ENCODE results near the gene RCOR1.
"Not testable (repeated sequence)": the region's sequence is repeated elsewhere in the genome, so short reads cannot be mapped to it uniquely, and the experiment has no call there.

Gene RCOR1

DNA sequence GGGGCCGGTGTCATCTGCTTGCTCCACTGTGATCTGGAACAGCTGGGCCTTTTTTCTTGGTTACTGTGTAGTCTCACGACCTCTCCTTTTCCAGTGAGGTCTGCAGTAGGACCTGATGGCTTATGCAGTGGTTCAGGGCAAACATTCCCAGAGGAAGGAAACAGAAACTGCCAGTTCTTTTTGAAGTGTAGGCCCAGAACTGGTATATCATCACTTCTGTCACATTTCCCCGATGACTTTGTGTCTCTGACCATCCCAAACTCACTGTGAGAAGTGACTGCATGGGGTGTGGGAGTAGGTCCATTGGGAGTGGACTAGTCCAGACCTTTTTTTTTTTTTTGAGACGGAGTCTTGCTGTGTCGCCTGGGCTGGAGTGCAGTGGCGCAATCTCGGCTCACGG is 38.4 kb downstream of the RCOR1 start:
- no peak for DNase-seq

- no peak for DNase-seq
Measured at GRCh38 chr14:102633906-102634595, 41.6 kb downstream of the RCOR1 start.

- not testable (repeated sequence) for DNase-seq
Measured at GRCh38 chr14:102639611-102640010, 47.2 kb downstream of the RCOR1 start.

- DNase-seq: no peak
Measured at GRCh38 chr14:102644523-102644922, 52.1 kb downstream of the RCOR1 start.

- no peak for DNase-seq
Measured at GRCh38 chr14:102645746-102646440, 53.4 kb downstream of the RCOR1 start.

DNA sequence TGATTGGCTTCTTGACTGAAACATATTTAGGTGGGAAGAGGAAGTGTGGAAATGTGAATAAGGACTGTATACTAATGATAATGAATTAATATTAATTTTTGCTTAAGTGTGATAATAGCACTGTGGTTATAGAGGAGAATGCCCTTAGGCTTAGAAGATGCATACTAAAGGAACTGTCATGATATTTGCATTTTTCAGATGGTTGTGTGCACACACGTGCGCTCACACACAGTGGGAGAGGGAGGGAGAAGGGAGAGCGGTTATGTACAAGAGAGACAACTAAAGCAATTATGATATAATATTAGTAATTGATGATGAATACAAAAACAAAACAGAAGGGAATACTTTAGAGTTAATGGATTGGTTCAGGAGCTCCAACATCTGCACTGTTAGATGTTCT is 54.2 kb downstream of the RCOR1 start:
- no peak for DNase-seq

DNA sequence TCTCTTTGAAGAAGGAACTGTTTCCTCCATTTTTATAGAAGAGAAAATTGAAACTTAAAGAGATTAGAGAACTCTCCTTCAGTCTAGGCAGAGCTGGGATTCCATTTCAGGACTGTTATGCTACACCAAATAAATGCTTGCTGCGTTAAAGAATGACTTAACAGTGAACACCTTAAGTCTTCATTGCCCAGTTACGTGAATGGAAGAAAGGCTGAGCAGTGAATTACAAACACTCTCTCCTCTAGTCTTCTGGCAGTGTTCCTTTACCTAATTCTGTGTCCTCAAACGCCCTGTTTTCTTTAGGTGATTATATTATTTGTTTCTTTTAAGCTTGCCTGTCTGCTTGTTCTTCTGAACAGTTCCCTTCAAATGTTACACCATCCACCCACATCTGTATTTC is 59.7 kb downstream of the RCOR1 start:
- DNase-seq: no peak

GRCh38 chr14:102654298-102654697 is 61.8 kb downstream of the RCOR1 start:
- DNase-seq: no peak

- DNase-seq: no peak
Measured at GRCh38 chr14:102655137-102655536, 62.7 kb downstream of the RCOR1 start.

DNA sequence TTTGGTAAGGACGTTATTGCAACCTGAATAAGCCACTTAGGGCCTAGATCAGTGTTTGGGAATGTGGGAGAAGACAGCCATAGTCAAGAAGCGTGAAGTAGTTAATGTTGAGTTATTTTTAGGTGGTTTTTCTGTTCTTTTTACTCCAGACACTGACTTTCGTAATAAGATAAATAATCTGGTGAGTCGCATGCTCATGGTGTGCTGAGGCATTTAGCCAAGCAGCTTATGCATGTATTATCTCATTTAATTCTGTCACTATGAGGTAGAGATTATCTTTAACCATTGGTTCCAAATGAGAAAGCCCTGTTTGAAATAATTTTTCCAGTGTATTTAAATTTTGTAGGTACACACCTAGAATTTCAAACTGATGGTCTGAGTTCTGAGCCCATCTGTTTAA is 67.3 kb downstream of the RCOR1 start:
- no peak for DNase-seq

DNA sequence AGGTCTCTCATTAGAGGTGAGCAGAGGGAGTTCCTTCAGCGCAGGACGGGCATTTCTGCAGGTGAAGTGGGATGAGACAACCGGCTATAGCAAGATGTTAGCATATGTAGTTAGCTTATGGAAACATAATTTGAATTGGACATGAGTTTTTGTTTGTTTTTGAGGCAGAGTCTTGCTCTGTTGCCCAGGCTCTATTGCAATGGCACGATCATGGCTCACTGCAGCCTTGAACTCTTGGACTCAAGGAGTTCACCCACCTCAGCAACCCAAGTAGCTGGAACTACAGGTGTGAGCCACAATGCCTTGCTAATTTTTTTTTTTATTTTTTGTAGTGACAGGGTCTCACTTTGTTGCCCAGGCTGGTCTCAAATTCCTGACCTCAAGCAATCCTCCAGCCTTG is 69.2 kb downstream of the RCOR1 start:
- DNase-seq: no peak

GRCh38 chr14:102662636-102663430 is 70.4 kb downstream of the RCOR1 start:
- no peak for DNase-seq

- DNase-seq: no peak
Measured at GRCh38 chr14:102663440-102663839, 71.0 kb downstream of the RCOR1 start.

DNA sequence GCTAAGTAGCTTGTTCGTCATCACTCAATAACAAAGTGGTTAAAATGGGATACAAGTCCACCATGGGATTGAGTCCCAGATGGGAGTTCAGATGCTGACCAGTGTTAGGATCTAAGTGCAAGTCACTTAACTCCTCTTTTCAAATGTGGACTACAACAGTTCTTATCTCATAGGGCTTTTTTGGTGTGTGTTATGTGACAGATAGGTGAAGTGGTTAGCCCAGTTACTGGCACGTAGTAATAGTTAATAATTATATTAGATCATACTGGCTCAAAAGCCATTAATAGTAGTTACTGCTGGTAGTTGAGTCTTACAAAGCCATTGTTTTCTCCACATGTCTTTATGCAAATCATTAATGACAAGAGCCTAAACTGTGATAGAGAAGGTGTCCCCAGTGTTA is 73.2 kb downstream of the RCOR1 start:
- no peak for DNase-seq

GRCh38 chr14:102666635-102667034 is 74.2 kb downstream of the RCOR1 start:
- no peak for DNase-seq

GRCh38 chr14:102667703-102668102 is 75.3 kb downstream of the RCOR1 start:
- DNase-seq: no peak

DNA sequence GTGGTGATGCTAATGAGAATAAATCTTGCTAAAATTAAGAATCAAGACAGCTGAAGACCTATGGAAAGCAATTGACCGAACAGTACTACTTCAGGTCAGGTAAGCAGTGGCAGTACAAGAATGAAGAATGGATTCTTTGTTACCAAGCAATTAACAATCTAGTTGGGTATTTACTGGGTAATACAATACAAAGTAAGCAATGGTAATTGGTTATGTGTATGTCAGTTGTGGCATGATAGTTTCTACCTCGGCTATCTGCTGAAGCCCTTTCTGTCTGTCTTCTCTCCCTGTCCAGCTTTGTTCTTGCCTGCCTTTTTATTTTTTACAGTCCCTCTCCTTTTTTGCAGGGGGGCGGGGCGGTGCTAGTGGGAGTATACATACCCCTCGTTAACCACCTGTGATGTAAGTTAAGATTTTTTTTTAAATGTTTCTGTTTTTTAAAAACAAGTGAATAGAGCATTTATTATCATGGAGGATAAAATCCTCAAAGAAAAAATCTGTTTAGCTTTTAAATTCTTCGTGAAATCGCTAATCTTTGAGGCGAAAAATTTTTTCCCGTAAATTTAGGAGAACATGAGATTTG is 75.9 kb downstream of the RCOR1 start:
- DNase-seq: no peak

DNA sequence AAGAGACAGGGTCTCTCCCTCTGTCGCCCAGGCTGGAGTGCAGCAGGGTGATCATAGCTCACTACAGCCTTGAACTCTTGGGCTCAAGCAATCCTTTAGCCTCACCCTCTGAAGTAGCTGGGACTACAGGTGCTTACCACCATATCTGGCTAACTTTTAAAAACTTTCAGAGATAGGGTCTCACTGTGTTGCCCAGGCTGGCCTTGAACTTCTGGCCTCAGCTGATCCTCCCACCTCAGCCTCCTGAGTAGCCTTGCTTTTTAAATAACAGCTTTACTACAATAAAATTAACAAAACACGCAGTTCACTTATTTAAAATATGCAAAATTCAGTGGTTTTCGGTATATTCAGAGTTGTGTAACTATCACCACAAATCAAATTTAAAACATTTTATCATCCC is 79.0 kb downstream of the RCOR1 start:
- no peak for DNase-seq

GRCh38 chr14:102672410-102672960 is 80.0 kb downstream of the RCOR1 start:
- DNase-seq: no peak

GRCh38 chr14:102675396-102675795 is 82.9 kb downstream of the RCOR1 start:
- no peak for DNase-seq

GRCh38 chr14:102678394-102678793 is 85.9 kb downstream of the RCOR1 start:
- no peak for DNase-seq

- no peak for DNase-seq
Measured at GRCh38 chr14:102683399-102684297, 91.2 kb downstream of the RCOR1 start.

All from GDM1 (cell line).